GM21515 (cell line): ENCODE results near the gene ZDHHC7.
"Not testable (repeated sequence)": the region's sequence is repeated elsewhere in the genome, so short reads cannot be mapped to it uniquely, and the experiment has no call there.

Experiments used
- ATAC-seq: cut with Tn5 transposase; IDR thresholded peaks from one replicate; pipeline ENCODE4 v1.9.1; 2021; ENCODE audit not compliant: unreplicated experiment

The ZDHHC7 gene

GRCh38 chr16:85045077-85045476 lies 33.7 kb upstream of the ZDHHC7 start:
- no peak for ATAC-seq

DNA sequence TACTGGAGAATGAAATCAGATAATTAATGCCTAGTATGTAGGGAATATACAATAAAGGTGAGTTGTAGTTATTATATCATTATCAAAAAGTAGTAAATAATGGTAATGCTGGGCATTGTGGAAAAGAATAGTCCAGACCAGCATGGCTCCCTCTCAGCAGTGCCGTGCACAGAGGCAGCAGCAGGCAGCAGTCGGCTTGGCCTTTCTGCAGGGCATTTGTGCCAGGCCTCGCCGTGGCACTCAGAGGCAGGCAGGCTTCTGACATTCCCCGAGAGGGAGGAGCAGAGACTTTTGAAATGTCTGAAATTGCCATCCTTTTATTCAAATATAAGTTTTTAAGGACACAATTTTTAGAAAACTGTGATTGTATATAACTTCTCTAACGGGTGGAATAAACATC lies 31.3 kb upstream of the ZDHHC7 start:
- no peak for ATAC-seq

DNA sequence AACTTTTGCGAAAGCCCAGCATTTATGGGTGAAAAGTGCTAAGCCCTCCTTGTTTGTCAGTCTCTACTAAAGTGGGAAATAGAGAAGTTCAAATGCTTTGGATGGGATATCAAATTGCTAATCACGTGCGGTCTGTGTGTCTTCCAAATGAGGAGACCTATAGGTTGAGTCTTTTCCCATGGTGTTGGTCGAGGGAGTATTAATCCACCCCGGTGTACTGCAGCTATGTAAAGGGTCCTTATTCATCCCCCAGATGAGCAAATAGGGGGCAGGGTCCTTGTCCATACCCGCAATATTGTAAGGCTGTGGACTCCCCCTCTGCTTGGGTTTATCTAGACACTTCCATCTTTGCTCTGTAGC lies 30.8 kb upstream of the ZDHHC7 start:
- no peak for ATAC-seq

- no peak for ATAC-seq
Measured at GRCh38 chr16:85041219-85042166, 30.2 kb upstream of the ZDHHC7 start.

GRCh38 chr16:85040685-85041084 lies 29.4 kb upstream of the ZDHHC7 start:
- ATAC-seq: no peak

- no peak for ATAC-seq
Measured at GRCh38 chr16:85037721-85038120, 26.4 kb upstream of the ZDHHC7 start.

GRCh38 chr16:85037050-85037410 lies 25.7 kb upstream of the ZDHHC7 start:
- no peak for ATAC-seq

DNA sequence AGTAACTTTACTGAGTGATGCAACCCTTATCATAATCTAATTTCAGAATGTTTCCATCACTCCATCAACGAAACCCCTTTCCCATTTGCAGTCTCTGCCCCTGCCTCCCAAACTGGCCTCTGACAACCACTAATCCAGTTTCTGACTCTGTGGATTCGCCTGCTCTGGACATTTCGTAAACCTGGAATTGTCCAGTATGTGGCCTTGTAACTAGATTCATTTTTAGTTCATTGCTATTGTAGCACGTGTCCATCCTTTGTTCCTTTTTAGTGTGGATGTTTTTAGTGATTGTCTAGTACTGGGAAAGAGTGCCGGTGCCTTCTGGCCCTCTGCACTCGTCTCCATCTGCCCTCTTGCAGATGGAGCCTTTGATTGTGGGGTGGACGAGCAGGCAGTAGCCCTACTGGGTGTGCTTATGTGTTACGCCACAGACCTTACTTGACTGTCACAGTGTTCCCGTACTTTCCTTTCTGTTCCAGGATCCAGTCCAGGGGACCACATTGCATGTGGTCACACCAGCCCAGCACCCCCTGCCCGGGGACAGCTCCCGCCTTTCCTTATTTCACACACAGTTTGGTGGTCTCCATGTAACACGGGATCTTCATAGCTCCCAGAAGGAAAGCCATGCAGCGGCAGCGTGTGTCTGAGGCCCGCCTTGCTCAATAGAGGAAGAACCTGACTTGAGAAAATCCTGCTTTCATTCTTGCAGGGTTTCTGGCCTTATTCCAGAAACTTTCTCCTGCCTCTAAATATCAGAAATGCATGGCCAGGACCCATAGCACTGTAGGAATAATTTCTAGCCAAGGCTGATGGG lies 25.1 kb upstream of the ZDHHC7 start:
- no peak for ATAC-seq

DNA sequence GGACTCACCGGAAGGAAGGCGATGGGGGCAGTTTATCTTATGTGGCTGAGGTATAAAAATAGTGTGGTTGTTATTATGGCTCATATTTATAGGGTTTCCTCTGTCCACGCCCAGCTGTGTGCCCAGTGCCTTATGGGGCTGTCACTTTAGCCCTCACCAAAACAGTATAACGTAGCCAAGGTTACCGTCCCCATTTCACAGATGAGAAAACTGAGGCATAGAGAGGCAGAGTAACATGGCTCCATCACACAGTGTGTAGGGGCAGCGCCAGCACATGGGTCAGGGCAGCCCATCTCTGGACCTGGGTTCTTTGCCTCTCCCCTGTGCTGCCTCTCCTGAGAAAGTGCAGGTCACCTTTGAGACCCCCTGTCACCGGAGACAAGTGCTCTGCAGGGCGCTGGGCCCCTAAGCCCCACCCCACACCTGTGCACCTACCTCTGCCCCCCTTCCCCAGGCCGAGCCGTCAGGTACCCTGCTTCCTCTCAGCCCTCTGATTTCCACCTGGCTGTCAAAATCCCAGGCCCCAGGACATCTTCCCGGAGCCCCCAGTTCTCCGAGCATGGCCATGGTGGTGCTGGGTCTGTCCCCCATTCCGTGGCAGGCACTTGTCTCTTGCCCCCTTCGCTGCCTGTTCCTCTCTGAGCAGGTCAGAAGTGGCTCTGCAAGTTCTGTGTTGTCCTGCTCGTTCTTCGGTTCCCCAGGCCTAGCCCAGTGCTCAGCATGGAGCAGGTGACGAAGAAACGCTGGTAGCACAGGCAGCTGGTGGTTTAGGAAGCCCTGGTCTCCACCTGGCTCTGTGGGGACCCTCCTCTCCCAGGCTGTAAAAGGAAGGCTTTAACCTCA lies 23.5 kb upstream of the ZDHHC7 start:
- no peak for ATAC-seq

GRCh38 chr16:85033171-85033570 lies 21.8 kb upstream of the ZDHHC7 start:
- ATAC-seq: no peak

DNA sequence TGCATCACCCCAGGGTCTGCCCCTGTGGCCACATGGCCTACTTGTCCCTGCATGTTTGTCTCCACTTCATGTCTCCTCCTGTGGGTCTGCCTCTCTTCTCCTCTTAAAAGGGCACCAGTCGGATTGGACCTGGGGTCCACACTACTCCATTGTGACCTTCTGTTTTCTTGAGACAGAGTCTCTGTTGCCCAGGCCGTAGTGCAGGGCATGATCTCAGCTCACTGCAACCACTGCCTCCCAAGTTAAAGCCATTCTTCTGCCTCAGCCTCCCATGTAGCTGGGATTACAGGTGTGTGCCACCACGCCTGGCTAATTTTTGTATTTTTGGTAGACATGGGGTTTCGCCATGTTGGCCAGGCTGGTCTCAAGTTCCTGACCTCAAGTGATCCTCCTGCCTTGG lies 20.9 kb upstream of the ZDHHC7 start:
- ATAC-seq: not testable (repeated sequence)

GRCh38 chr16:85031451-85031850 lies 20.1 kb upstream of the ZDHHC7 start:
- ATAC-seq: no peak

GRCh38 chr16:85029981-85030401 lies 18.7 kb upstream of the ZDHHC7 start:
- ATAC-seq: no peak

- ATAC-seq: no peak
Measured at GRCh38 chr16:85029408-85029784, 18.1 kb upstream of the ZDHHC7 start.

DNA sequence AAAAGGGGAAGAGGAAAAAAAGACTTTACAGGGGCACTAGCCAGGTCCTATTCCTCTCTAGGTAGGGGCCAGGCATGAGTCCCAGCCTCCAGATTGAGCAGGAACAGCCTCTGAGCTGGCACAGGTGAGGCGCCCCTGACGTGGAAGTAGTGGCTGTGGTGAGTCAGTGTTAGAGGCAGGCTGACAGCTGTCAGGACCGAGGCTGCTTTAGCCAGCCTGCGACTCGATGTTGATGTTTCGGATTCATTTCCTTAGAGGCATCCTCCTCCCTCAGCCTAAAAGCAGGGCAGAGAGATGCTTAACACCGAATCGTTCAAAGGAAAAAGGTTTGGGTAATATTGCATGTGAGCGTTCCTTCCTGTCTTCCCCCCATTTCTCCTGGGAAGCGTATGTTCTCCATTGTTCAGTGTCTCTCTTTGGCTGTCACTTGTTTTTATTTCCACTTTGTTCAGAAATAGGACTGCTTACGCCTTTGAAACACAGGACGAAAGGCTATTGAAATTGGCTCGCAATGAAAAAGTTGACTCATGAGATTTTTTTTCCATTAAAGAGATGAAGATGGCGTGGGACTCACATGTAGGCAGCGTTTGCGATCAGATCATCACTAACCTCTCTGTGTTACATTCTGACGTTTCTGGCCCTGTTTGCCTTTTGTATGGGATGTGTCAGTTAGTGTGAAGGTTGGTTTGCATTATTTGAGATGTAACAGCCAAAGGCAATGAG lies 17.5 kb upstream of the ZDHHC7 start:
- ATAC-seq: no peak

- peak; percentile 24 for ATAC-seq
Measured at GRCh38 chr16:85027958-85028684, 16.8 kb upstream of the ZDHHC7 start.

- ATAC-seq: peak; percentile 84
Measured at GRCh38 chr16:85027349-85027957, 16.1 kb upstream of the ZDHHC7 start, which contains the start of gene KIAA0513. Gene KIAA0513 (plus strand): TSS chr16:85027795. CDS start chr16:85067072, 39,277 bp downstream.

GRCh38 chr16:85026703-85027102 lies 15.4 kb upstream of the ZDHHC7 start:
- no peak for ATAC-seq
